Mononuclear cell (primary cell): ENCODE data around the gene OR6B3. TPM values are rescaled to one million over a fixed set of nuclear protein-coding genes. Genes with fewer than 3 reads are reported as not detected.

Experiments
- H3K27me3 ChIP-seq: 2 replicates; pipeline ENCODE4 v1.6.0; 2011; ENCODE audit warnings: low read length, control low read depth; ENCODE audit not compliant: insufficient read depth
- H3K4me1 ChIP-seq: 2 replicates; pipeline ENCODE4 v1.5.1; 2011; ENCODE audit warnings: mild to moderate bottlenecking, low read length, control low read depth; ENCODE audit not compliant: insufficient read depth
- H3K4me3 ChIP-seq: 2 replicates; pipeline ENCODE4 v1.5.1; 2011; ENCODE audit warnings: mild to moderate bottlenecking, low read length, moderate library complexity
- H3K9me3 ChIP-seq: 2 replicates; pipeline ENCODE4 v1.5.1; 2011; ENCODE audit warnings: low read depth, mild to moderate bottlenecking, control low read depth, low read length
- total RNA-seq: library from RNA; depleted of rRNA; stranded (reverse); fragments of >200 nt; gene quantifications from one replicate; pipeline ENCODE4 v1.2.3, GENCODE V29; 2012

The OR6B3 gene
- not detected for total RNA-seq

DNA sequence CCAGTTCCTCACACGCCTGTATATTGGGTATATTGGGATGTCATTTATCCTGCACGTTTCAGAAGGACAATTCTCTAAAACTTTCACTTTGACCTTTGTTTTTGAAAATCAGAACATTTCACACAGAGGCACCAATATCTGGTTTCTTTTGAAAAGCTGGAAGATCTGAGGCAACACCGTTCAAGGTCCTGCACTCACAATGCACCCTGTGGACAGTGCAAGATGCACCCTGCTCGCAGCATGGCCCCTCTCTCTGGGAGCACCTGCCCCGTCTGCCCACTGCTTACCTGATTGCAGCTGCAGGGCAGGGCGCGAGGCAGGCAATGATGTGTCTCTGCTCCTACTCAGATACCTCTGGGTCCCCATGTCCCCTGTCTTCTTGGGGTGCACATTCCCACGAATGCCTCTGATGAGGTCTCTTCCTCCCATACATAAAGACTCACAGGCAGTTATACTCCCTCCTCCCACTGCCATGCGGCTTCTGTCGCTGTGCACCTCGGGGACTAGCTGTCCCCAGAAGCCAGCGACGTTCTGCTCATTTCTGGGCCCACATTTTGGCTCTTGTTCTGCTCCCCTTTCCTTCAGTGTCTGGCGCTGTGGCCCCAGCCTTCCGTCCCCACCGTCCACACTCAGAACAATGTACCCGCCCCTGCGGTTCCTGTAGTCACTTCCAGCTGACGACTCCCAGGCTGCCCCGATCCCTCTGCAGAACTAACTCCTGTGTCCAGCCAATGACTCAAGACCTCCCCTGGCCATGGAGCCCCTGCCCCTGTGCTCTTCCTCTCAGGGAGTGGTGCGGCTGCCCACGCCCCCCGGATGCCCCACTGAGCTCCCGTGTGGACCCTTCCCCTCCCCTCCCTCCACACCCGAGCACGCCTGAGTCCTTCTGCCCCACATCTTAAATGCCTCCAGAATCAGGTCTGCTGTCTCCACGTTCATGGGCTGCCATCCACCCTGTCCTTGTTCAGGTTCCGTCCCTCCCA lies at the start of gene OR6B3:
TSS of gene OR6B3 (minus strand) at position 349 of the 983 bp plus-strand sequence.
- peaks cover 2% of the 10 kb centered on the region for H3K27me3 ChIP-seq
- H3K9me3 ChIP-seq, result no peaks in the 10 kb centered on the region
- no peak within 1 kb of the TSS for H3K4me3 ChIP-seq
- no peaks in the 10 kb centered on the region for H3K4me1 ChIP-seq

- H3K27me3 ChIP-seq, result peaks cover 74% of the 10 kb centered on the region
- no peaks in the 10 kb centered on the region for H3K4me1 ChIP-seq
- no peak overlapping the region for H3K4me3 ChIP-seq
- H3K9me3 ChIP-seq, result no peaks in the 10 kb centered on the region
These were observed 45.0 kb upstream of the OR6B3 start for GRCh38 chr2:240098349-240098748.

GRCh38 chr2:240095556-240096523 lies 42.5 kb upstream of the OR6B3 start:
- H3K27me3 ChIP-seq, result peaks cover 70% of the 10 kb centered on the region
- no peaks in the 10 kb centered on the region for H3K9me3 ChIP-seq
- H3K4me3 ChIP-seq, result no peak overlapping the region
- H3K4me1 ChIP-seq, result no peaks in the 10 kb centered on the region

GRCh38 chr2:240089306-240089705 lies 36.0 kb upstream of the OR6B3 start:
- Histone ChIP-seq H3K9me3 (peaks cover 10% of the 10 kb centered on the region), H3K4me3 (no peak overlapping the region), H3K27me3 (peaks cover 18% of the 10 kb centered on the region), H3K4me1 (no peaks in the 10 kb centered on the region)

DNA sequence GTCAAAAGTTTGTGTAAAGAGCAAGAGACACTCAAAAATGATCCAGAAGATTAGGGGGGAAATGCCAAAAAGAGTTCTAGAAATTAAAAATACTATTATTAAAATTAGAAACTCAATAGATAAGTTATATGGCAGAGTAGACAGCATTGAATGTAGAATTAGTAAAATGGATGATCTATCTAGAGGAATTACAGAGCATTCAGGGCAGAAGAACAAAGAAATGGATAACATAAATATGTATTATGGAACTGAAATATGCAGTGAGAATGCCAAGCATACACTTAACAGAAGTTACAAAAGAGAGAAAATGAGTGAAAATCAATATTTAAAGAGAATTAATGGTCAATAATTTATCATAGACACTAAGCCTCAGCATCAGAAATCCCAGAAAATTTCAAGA lies 33.2 kb upstream of the OR6B3 start:
- no peak overlapping the region for H3K4me3 ChIP-seq
- H3K4me1 ChIP-seq, result no peaks in the 10 kb centered on the region
- H3K27me3 ChIP-seq, result peaks cover 17% of the 10 kb centered on the region
- H3K9me3 ChIP-seq, result peaks cover 10% of the 10 kb centered on the region

DNA sequence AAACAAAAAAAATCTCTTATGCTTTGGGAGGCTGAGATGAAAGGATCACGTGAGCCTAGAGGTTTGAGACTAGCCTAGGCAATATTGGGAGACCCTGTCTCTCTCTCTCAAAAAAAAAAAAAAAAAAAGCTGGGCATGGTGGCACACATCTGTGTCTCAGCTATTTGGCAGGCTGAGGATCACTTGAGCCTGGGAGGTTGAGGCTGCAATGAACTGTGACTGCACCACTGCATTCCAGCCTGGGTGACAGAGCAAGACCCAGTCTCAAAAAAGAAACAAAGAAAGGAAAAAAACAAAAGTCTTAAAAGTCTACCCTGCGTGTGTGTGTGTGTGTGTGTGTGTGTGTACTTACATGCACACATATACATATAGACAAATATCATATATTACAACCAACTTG lies 25.3 kb upstream of the OR6B3 start:
- H3K4me1 ChIP-seq, result no peaks in the 10 kb centered on the region
- H3K4me3 ChIP-seq, result no peak overlapping the region
- peaks cover 14% of the 10 kb centered on the region for H3K27me3 ChIP-seq
- peaks cover 22% of the 10 kb centered on the region for H3K9me3 ChIP-seq

GRCh38 chr2:240077442-240077841 lies 24.1 kb upstream of the OR6B3 start:
- H3K4me1 ChIP-seq, result no peaks in the 10 kb centered on the region
- H3K9me3 ChIP-seq, result peaks cover 22% of the 10 kb centered on the region
- H3K4me3 ChIP-seq, result no peak overlapping the region
- H3K27me3 ChIP-seq, result peaks cover 16% of the 10 kb centered on the region

- H3K4me3 ChIP-seq, result no peak overlapping the region
- no peaks in the 10 kb centered on the region for H3K4me1 ChIP-seq
- peaks cover 16% of the 10 kb centered on the region for H3K27me3 ChIP-seq
- H3K9me3 ChIP-seq, result peaks cover 22% of the 10 kb centered on the region
These were observed 21.2 kb upstream of the OR6B3 start for GRCh38 chr2:240074545-240074944.

- H3K27me3 ChIP-seq, result peaks cover 22% of the 10 kb centered on the region
- no peak overlapping the region for H3K4me3 ChIP-seq
- H3K9me3 ChIP-seq, result no peaks in the 10 kb centered on the region
- H3K4me1 ChIP-seq, result no peaks in the 10 kb centered on the region
These were observed 17.6 kb upstream of the OR6B3 start for GRCh38 chr2:240070907-240071306.

DNA sequence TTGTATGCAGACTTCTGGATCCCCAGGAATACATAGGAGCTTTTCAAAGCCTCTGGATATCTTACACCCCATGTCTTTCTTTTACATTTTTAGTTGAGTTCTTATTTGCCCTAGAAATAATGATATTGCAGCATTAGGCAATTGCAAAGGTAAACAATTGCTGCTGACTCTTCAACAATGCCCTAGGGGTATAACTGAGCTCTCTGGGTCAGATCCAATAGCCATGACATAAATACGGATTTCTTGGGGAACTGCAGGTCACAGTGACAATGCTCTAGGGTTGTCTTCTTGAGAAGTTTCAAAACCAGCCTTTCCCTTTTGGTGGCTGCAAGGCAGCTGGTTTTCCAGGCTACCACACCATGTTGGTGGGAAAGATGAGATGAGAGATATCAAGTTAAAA lies 16.5 kb upstream of the OR6B3 start:
- Histone ChIP-seq H3K4me1 (no peaks in the 10 kb centered on the region), H3K4me3 (no peak overlapping the region), H3K9me3 (no peaks in the 10 kb centered on the region), H3K27me3 (peaks cover 24% of the 10 kb centered on the region)

DNA sequence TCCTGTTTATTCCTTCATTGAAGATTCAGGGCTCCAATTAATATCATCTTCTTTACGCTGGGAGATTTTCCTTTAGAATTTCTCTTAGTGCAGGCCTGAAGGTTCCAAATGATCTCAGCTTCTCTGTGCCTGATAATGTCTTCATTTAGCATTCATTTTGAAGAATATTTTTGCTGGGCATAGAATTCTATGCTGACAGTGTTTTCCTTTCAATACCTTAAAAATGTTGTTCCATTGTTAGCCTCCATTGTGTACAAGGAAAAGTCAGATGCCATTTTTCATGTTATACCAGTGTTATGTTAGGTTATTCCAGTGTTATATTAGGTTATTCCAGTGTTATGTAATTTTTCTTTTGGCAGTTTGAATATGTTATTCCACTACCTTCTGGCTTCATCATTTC lies 14.9 kb upstream of the OR6B3 start:
- H3K4me3 ChIP-seq, result no peak overlapping the region

GRCh38 chr2:240066489-240066888 lies 13.2 kb upstream of the OR6B3 start:
- Histone ChIP-seq H3K9me3 (no peaks in the 10 kb centered on the region), H3K4me3 (no peak overlapping the region), H3K27me3 (peaks cover 22% of the 10 kb centered on the region), H3K4me1 (no peaks in the 10 kb centered on the region)

More for the DNA sequence above, 14.9 kb upstream of the OR6B3 start:
- H3K4me1 ChIP-seq, result no peaks in the 10 kb centered on the region
- H3K27me3 ChIP-seq, result peaks cover 26% of the 10 kb centered on the region
- no peaks in the 10 kb centered on the region for H3K9me3 ChIP-seq

- Histone ChIP-seq H3K4me1 (no peaks in the 10 kb centered on the region), H3K4me3 (no peak overlapping the region), H3K9me3 (no peaks in the 10 kb centered on the region), H3K27me3 (peaks cover 21% of the 10 kb centered on the region)
These were observed 11.6 kb upstream of the OR6B3 start for GRCh38 chr2:240064898-240065297.

DNA sequence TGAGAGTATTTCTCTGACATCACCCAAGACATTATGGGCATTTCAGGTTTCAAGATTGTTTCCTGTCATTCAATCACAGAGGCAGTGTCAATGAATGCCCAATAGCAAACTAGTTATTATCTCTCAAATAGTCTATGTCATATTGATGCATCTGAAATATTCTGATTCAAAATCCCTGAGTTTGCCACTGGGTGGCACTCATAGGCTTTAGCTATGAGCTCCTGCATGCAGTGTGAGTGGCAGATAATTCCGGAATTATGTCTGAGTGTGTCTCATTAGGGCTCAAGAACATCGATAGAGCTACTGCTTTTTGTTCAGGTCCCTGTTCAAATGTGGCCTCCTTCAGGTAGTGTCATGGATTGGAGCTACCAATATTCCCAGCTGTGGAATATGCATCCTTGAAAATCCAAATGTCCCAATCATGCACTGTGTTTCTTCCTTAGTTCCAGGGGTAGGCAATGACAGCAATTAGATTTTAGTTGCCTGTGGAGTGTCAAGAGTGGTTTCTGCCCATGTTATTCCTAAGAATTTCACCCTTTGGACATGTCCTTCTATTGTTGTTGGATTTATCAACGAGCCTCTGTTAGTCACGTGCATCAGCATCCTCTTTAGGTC lies 7.8 kb upstream of the OR6B3 start:
- Histone ChIP-seq H3K4me3 (no peak overlapping the region), H3K27me3 (peaks cover 7% of the 10 kb centered on the region), H3K9me3 (no peaks in the 10 kb centered on the region), H3K4me1 (no peaks in the 10 kb centered on the region)

GRCh38 chr2:240056678-240057077 lies 3.4 kb upstream of the OR6B3 start:
- H3K27me3 ChIP-seq, result no peaks in the 10 kb centered on the region

More at GRCh38 chr2:240056678-240057077, 3.4 kb upstream of the OR6B3 start:
- Histone ChIP-seq H3K4me1 (no peaks in the 10 kb centered on the region), H3K9me3 (no peaks in the 10 kb centered on the region), H3K4me3 (no peak overlapping the region)
